ENCODE data around the gene NPC1L1. TPM values are rescaled to one million over a fixed set of nuclear protein-coding genes. Genes with fewer than 3 reads are reported as not detected.

Gene NPC1L1
- polyA plus RNA-seq, 1 donor, result 2.3 TPM

- no peak for DNase-seq
Observed at GRCh38 chr7:44471436-44471835, 69.7 kb downstream of the NPC1L1 start.

GRCh38 chr7:44470628-44471245 is 70.4 kb downstream of the NPC1L1 start:
- no peak for DNase-seq

- DNase-seq, result no peak
Observed at GRCh38 chr7:44470135-44470479, 71.0 kb downstream of the NPC1L1 start.

GRCh38 chr7:44469461-44470134 is 71.5 kb downstream of the NPC1L1 start:
- no peak for DNase-seq

- no peak for DNase-seq
Observed at GRCh38 chr7:44467217-44467548, 73.9 kb downstream of the NPC1L1 start.

GRCh38 chr7:44466300-44467216 is 74.6 kb downstream of the NPC1L1 start:
- no peak for DNase-seq

- no peak for DNase-seq
Observed at GRCh38 chr7:44465490-44465889, 75.6 kb downstream of the NPC1L1 start.

- no peak for DNase-seq
Observed at GRCh38 chr7:44463169-44463808, 77.8 kb downstream of the NPC1L1 start.

Other genes starting within 250 kb of the NPC1L1 start
- 1.7 TPM for gene CAMK2B, start 215.7 kb downstream of the NPC1L1 start, polyA plus RNA-seq (ENCODE audit: insufficient read length)
- 86.1 TPM for gene NUDCD3, start 50.7 kb downstream of the NPC1L1 start, polyA plus RNA-seq (ENCODE audit: insufficient read length)
- gene DDX56, start 32.6 kb upstream of the NPC1L1 start, polyA plus RNA-seq (ENCODE audit: insufficient read length), result 112 TPM
- gene TMED4, start 40.9 kb upstream of the NPC1L1 start, polyA plus RNA-seq (ENCODE audit: insufficient read length), result 169 TPM
- 86.0 TPM for gene OGDH, start 65.3 kb upstream of the NPC1L1 start, polyA plus RNA-seq (ENCODE audit: insufficient read length)
- gene ZMIZ2, start 207.5 kb upstream of the NPC1L1 start, polyA plus RNA-seq (ENCODE audit: insufficient read length), result 77.5 TPM